ENCODE results near the gene THAP8. TPM values are rescaled to one million over a fixed set of nuclear protein-coding genes. Genes with fewer than 3 reads are reported as not detected.

THAP8 gene
- total RNA-seq, 1 experiment from 2014 or later: 0.95 TPM

GRCh38 chr19:36067681-36068080 lies 13.6 kb upstream of the THAP8 start:
- no peaks in the 10 kb centered on the region for H3K79me2 ChIP-seq (ENCODE audit: low read length)
- H3K4me3 ChIP-seq (ENCODE audit: low read length): no peak overlapping the region
- ChIA-PET CTCF (no interaction called here), POLR2A (ENCODE audit: unreplicated experiment) (no interaction called here)
- no peak overlapping the region for H3K9ac ChIP-seq (ENCODE audit: low read length)
- no peaks in the 10 kb centered on the region for H3K9me3 ChIP-seq (ENCODE audit: low read length)
- no peak overlapping the region for H3K27ac ChIP-seq (ENCODE audit: low read length)
- no TSS peak for BruUV-seq (replicated peaks)
- no peak for ATAC-seq
- H3K36me3 ChIP-seq (ENCODE audit: low read depth, low read length): peaks cover 26% of the 10 kb centered on the region
- H4K20me1 ChIP-seq (ENCODE audit: low read length): peaks cover 20% of the 10 kb centered on the region; the same call in 1 of the 2 replicates
- H3F3A ChIP-seq (ENCODE audit: low read length, unreplicated experiment): no peaks in the 10 kb centered on the region
- intact Hi-C loops (cut with micrococcal nuclease): no loop called here
- H3K4me2 ChIP-seq (ENCODE audit: low read length): no peak overlapping the region
- DNase-seq: no peak
- TF ChIP-seq EZH2phosphoT487 (IDR thresholded peaks at IDR 0.05; ENCODE audit: borderline replicate concordance, low read length) (no peak), CTCF (conservative IDR thresholded peaks at IDR 0.05; ENCODE audit: low read depth, low read length) (no peak), EZH2 (IDR thresholded peaks at IDR 0.05; ENCODE audit: low read length, unreplicated experiment) (no peak)
- H3K27me3 ChIP-seq (ENCODE audit: low read length): no peaks in the 10 kb centered on the region
- H2AFZ ChIP-seq (ENCODE audit: low read length): no peak overlapping the region
- H3K4me1 ChIP-seq (ENCODE audit: insufficient read depth, low read length): peaks cover 4% of the 10 kb centered on the region; the same call in 1 of the 2 replicates
- H3K9me2 ChIP-seq (replicated peaks; ENCODE audit: low read length): no peaks in the 10 kb centered on the region

- no peaks in the 10 kb centered on the region for H3K9me2 ChIP-seq (replicated peaks; ENCODE audit: low read length)
- H3K4me1 ChIP-seq (ENCODE audit: insufficient read depth, low read length): no peaks in the 10 kb centered on the region
- POLR2A ChIA-PET (ENCODE audit: unreplicated experiment): no interaction called here
- no peaks in the 10 kb centered on the region for H3K79me2 ChIP-seq (ENCODE audit: low read length)
- no peaks in the 10 kb centered on the region for H3K27me3 ChIP-seq (ENCODE audit: low read length)
- no peaks in the 10 kb centered on the region for H3F3A ChIP-seq (ENCODE audit: low read length, unreplicated experiment)
- no peak overlapping the region for H3K9ac ChIP-seq (ENCODE audit: low read length)
- no peak overlapping the region for H3K4me2 ChIP-seq (ENCODE audit: low read length)
- no peak for DNase-seq
- H2AFZ ChIP-seq (ENCODE audit: low read length): no peak overlapping the region
- no peaks in the 10 kb centered on the region for H3K9me3 ChIP-seq (ENCODE audit: low read length)
- intact Hi-C loops (cut with micrococcal nuclease): no loop called here
- TF ChIP-seq EZH2 (IDR thresholded peaks at IDR 0.05; ENCODE audit: low read length, unreplicated experiment): no peak
- no peak for TF ChIP-seq CTCF (conservative IDR thresholded peaks at IDR 0.05; ENCODE audit: low read depth, low read length)
- TF ChIP-seq EZH2phosphoT487 (IDR thresholded peaks at IDR 0.05; ENCODE audit: borderline replicate concordance, low read length): no peak
- no peak overlapping the region for H3K4me3 ChIP-seq (ENCODE audit: low read length)
- ATAC-seq: no peak
- no TSS peak for BruUV-seq (replicated peaks)
- peaks cover 21% of the 10 kb centered on the region for H3K36me3 ChIP-seq (ENCODE audit: low read depth, low read length)
- no peaks in the 10 kb centered on the region for H4K20me1 ChIP-seq (ENCODE audit: low read length)
- CTCF ChIA-PET: no interaction called here
- H3K27ac ChIP-seq (ENCODE audit: low read length): no peak overlapping the region
Observed at GRCh38 chr19:36064826-36065225, 10.7 kb upstream of the THAP8 start.

- H3K27me3 ChIP-seq (ENCODE audit: low read length): no peaks in the 10 kb centered on the region
- no peaks in the 10 kb centered on the region for H4K20me1 ChIP-seq (ENCODE audit: low read length)
- ChIA-PET CTCF (no interaction called here), POLR2A (ENCODE audit: unreplicated experiment) (no interaction called here)
- no peak overlapping the region for H2AFZ ChIP-seq (ENCODE audit: low read length)
- intact Hi-C loops (cut with micrococcal nuclease): loop anchor here (2.0 kb wide), 1 partner anchor 51 kb away; no protein-coding TSS in a partner anchor
- H3K79me2 ChIP-seq (ENCODE audit: low read length): peaks cover 22% of the 10 kb centered on the region
- no peak overlapping the region for H3K9ac ChIP-seq (ENCODE audit: low read length)
- ATAC-seq (no peak), DNase-seq (no peak)
- peaks cover 3% of the 10 kb centered on the region for H3K4me1 ChIP-seq (ENCODE audit: insufficient read depth, low read length)
- no peaks in the 10 kb centered on the region for H3K9me2 ChIP-seq (replicated peaks; ENCODE audit: low read length)
- H3K4me2 ChIP-seq (ENCODE audit: low read length): no peak overlapping the region
- no peak overlapping the region for H3K4me3 ChIP-seq (ENCODE audit: low read length)
- peaks cover 17% of the 10 kb centered on the region for H3K36me3 ChIP-seq (ENCODE audit: low read depth, low read length)
- H3K9me3 ChIP-seq (ENCODE audit: low read length): no peaks in the 10 kb centered on the region
- no TSS peak for BruUV-seq (replicated peaks)
- no peak overlapping the region for H3K27ac ChIP-seq (ENCODE audit: low read length)
- H3F3A ChIP-seq (ENCODE audit: low read length, unreplicated experiment): no peaks in the 10 kb centered on the region
- TF ChIP-seq EZH2phosphoT487 (IDR thresholded peaks at IDR 0.05; ENCODE audit: borderline replicate concordance, low read length): no peak
- TF ChIP-seq CTCF (conservative IDR thresholded peaks at IDR 0.05; ENCODE audit: low read depth, low read length): no peak
- TF ChIP-seq EZH2 (IDR thresholded peaks at IDR 0.05; ENCODE audit: low read length, unreplicated experiment): no peak
Observed at GRCh38 chr19:36061367-36061766, 7.3 kb upstream of the THAP8 start.

Measured in PC-3 (cell line).